Activated T-cell treated with anti-CD3 and anti-CD28 coated beads, Interleukin-2, amount 50 U/mL, for 24 hours (primary cell): Measurements from ENCODE around the gene SPRED2.
A peak's percentile ranks its signal among the peaks of the same experiment; 100 is the strongest.

Experiments used
- DNase-seq: peaks from one replicate; pipeline ENCODE4 v3.0.0-alpha.2; 2020
- H3K27ac Mint-ChIP-seq: 2 replicates; pipeline ENCODE4 v1.8.0; 2020; ENCODE audit warnings: mild to moderate bottlenecking, mixed read lengths
- H3K27me3 Mint-ChIP-seq: 2 replicates; pipeline ENCODE4 v1.8.0; 2020; ENCODE audit warnings: mixed read lengths
- H3K36me3 Mint-ChIP-seq: 2 replicates; pipeline ENCODE4 v1.8.0; 2020; ENCODE audit warnings: low read depth, mixed read lengths
- H3K4me1 Mint-ChIP-seq: 2 replicates; pipeline ENCODE4 v1.8.0; 2020; ENCODE audit warnings: low read depth, mixed read lengths
- H3K4me3 Mint-ChIP-seq: 2 replicates; pipeline ENCODE4 v1.8.0; 2020; ENCODE audit warnings: mild to moderate bottlenecking, moderate library complexity, mixed read lengths
- H3K9me3 Mint-ChIP-seq: 2 replicates; pipeline ENCODE4 v1.8.0; 2020; ENCODE audit warnings: mixed read lengths

SPRED2 gene

DNA sequence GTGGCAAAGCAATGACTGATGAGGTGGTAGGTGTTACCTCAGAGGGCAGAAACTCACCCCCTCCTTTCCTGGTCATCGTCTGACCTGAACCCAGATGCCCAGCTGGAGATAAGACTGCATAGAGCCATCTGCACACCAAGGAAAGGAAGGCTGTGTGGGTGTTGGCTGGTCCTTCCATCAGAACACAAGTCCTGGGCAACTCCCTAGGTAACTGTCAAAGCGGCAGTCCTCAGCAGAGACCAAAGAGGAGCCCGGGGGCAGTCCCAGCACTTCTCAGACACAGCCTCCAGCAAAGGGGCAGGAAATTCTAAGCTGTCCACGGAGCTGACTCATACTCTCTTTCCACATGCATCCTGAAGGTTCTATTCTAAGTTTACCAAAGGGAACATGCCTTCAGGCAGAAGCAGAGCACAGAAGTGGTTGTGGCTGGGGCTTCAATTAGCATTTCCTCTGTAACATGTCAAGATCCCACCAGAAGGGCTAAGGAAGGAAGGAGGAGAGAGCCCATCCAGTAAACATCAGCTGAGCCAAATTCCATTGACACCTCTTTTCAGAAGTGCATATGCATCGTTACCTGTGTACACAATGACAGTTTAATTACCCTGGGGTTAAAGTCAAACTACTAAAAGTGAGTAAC, 54.7 kb downstream of the SPRED2 start:
- no peaks in the 10 kb centered on the region for H3K9me3 Mint-ChIP-seq
- H3K4me1 Mint-ChIP-seq, result peaks cover 28% of the 10 kb centered on the region
- peaks cover 32% of the 10 kb centered on the region for H3K27me3 Mint-ChIP-seq
- no peak overlapping the region for H3K27ac Mint-ChIP-seq
- H3K4me3 Mint-ChIP-seq, result no peak overlapping the region
- DNase-seq, result no peak
- H3K36me3 Mint-ChIP-seq, result no peaks in the 10 kb centered on the region

GRCh38 chr2:65375723-65376122, 56.7 kb downstream of the SPRED2 start:
- peaks cover 14% of the 10 kb centered on the region for H3K4me1 Mint-ChIP-seq
- no peak overlapping the region for H3K27ac Mint-ChIP-seq
- H3K9me3 Mint-ChIP-seq, result no peaks in the 10 kb centered on the region
- H3K4me3 Mint-ChIP-seq, result no peak overlapping the region
- H3K27me3 Mint-ChIP-seq, result peaks cover 28% of the 10 kb centered on the region
- H3K36me3 Mint-ChIP-seq, result no peaks in the 10 kb centered on the region
- no peak for DNase-seq

- H3K27me3 Mint-ChIP-seq, result peaks cover 23% of the 10 kb centered on the region
- peaks cover 14% of the 10 kb centered on the region for H3K4me1 Mint-ChIP-seq
- H3K9me3 Mint-ChIP-seq, result no peaks in the 10 kb centered on the region
- no peak for DNase-seq
- H3K27ac Mint-ChIP-seq, result no peak overlapping the region
- no peak overlapping the region for H3K4me3 Mint-ChIP-seq
- H3K36me3 Mint-ChIP-seq, result no peaks in the 10 kb centered on the region
Measured at GRCh38 chr2:65374999-65375398, 57.4 kb downstream of the SPRED2 start.

DNA sequence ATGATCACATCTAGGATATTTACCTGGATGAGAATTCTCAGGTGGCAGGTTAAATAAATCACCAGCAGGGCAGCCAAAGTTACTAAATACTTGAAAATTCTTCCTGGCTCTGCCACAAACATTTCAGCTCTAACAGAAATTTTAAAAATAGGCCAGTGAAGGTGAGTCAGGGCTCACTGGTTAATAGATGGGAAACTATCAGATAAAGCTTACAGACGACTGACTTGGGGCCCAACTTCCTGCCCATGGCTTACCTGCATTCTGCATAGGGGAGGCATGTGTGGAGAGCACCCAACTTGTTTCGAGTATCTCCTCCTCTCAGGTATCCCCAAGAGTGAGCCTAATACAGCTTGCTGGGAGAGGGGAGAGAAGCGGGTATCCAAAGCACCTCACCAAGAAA, 57.8 kb downstream of the SPRED2 start:
- no peak overlapping the region for H3K27ac Mint-ChIP-seq
- H3K27me3 Mint-ChIP-seq, result peaks cover 20% of the 10 kb centered on the region
- H3K4me3 Mint-ChIP-seq, result no peak overlapping the region
- DNase-seq, result no peak
- H3K9me3 Mint-ChIP-seq, result no peaks in the 10 kb centered on the region
- H3K36me3 Mint-ChIP-seq, result no peaks in the 10 kb centered on the region
- H3K4me1 Mint-ChIP-seq, result peaks cover 14% of the 10 kb centered on the region

GRCh38 chr2:65373365-65373918, 59.0 kb downstream of the SPRED2 start:
- Mint-ChIP-seq H3K36me3 (no peaks in the 10 kb centered on the region), H3K27me3 (peaks cover 12% of the 10 kb centered on the region), H3K9me3 (no peaks in the 10 kb centered on the region), H3K4me3 (no peak overlapping the region), H3K4me1 (peaks cover 14% of the 10 kb centered on the region), H3K27ac (no peak overlapping the region)
- no peak for DNase-seq

- H3K9me3 Mint-ChIP-seq, result no peaks in the 10 kb centered on the region
- H3K27ac Mint-ChIP-seq, result no peak overlapping the region
- H3K4me1 Mint-ChIP-seq, result peaks cover 11% of the 10 kb centered on the region
- peaks cover 11% of the 10 kb centered on the region for H3K27me3 Mint-ChIP-seq
- H3K36me3 Mint-ChIP-seq, result no peaks in the 10 kb centered on the region
- H3K4me3 Mint-ChIP-seq, result no peak overlapping the region
- DNase-seq, result no peak
Measured at GRCh38 chr2:65372619-65373018, 59.8 kb downstream of the SPRED2 start.

GRCh38 chr2:65371074-65371434, 61.3 kb downstream of the SPRED2 start:
- no peaks in the 10 kb centered on the region for H3K36me3 Mint-ChIP-seq
- no peak overlapping the region for H3K4me3 Mint-ChIP-seq
- peaks cover 21% of the 10 kb centered on the region for H3K4me1 Mint-ChIP-seq
- no peaks in the 10 kb centered on the region for H3K9me3 Mint-ChIP-seq
- DNase-seq, result no peak
- H3K27ac Mint-ChIP-seq, result no peak overlapping the region
- H3K27me3 Mint-ChIP-seq, result peaks cover 3% of the 10 kb centered on the region

DNA sequence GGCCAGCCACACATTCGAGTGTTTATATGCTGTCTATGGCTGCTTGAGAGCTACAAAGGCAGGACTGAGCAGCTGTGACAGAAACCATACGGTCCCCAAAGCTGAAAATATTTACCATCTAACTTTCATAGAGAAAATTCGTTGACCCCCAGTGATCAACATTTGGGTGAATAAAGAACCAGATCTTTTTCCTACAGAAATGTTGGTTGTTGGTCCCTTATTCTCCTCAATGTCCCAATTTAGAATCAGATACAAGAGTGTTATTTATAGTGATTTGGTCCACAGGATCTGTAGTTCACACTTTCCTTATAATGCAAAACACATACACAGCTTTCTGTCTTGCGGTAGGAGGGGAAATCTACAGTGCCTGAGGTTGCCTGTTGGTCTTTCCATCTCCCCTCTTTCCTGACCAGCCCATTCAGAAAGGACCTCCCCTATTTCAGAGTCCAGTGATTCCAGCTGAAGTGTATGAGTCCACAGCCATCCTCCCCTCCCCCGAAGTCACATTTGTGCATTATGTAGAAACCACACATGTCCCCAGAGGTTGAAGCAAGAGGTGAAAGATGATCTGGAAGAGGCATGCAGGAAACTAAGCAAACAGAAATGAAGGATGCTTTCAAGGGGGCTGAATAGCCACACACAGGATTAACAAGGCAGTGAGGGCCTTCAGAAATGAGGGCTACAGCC, 61.9 kb downstream of the SPRED2 start:
- Mint-ChIP-seq H3K27ac (no peak overlapping the region), H3K27me3 (peaks cover 3% of the 10 kb centered on the region), H3K9me3 (no peaks in the 10 kb centered on the region), H3K36me3 (no peaks in the 10 kb centered on the region), H3K4me3 (no peak overlapping the region), H3K4me1 (peaks cover 25% of the 10 kb centered on the region)
- no peak for DNase-seq

- Mint-ChIP-seq H3K9me3 (no peaks in the 10 kb centered on the region), H3K27ac (no peak overlapping the region), H3K4me3 (no peak overlapping the region), H3K27me3 (no peaks in the 10 kb centered on the region), H3K36me3 (no peaks in the 10 kb centered on the region), H3K4me1 (peaks cover 25% of the 10 kb centered on the region)
- DNase-seq, result no peak
Measured at GRCh38 chr2:65369980-65370379, 62.4 kb downstream of the SPRED2 start.

- no peaks in the 10 kb centered on the region for H3K9me3 Mint-ChIP-seq
- no peaks in the 10 kb centered on the region for H3K36me3 Mint-ChIP-seq
- DNase-seq, result no peak
- H3K27me3 Mint-ChIP-seq, result no peaks in the 10 kb centered on the region
- H3K27ac Mint-ChIP-seq, result no peak overlapping the region
- no peak overlapping the region for H3K4me3 Mint-ChIP-seq
- H3K4me1 Mint-ChIP-seq, result peaks cover 21% of the 10 kb centered on the region
Measured at GRCh38 chr2:65369574-65369973, 62.8 kb downstream of the SPRED2 start.

- H3K27me3 Mint-ChIP-seq, result peaks cover 2% of the 10 kb centered on the region
- no peaks in the 10 kb centered on the region for H3K36me3 Mint-ChIP-seq
- no peak for DNase-seq
- H3K9me3 Mint-ChIP-seq, result no peaks in the 10 kb centered on the region
- no peak overlapping the region for H3K4me3 Mint-ChIP-seq
- peaks cover 19% of the 10 kb centered on the region for H3K4me1 Mint-ChIP-seq
- H3K27ac Mint-ChIP-seq, result no peak overlapping the region
Measured at GRCh38 chr2:65368468-65368867, 63.9 kb downstream of the SPRED2 start.

DNA sequence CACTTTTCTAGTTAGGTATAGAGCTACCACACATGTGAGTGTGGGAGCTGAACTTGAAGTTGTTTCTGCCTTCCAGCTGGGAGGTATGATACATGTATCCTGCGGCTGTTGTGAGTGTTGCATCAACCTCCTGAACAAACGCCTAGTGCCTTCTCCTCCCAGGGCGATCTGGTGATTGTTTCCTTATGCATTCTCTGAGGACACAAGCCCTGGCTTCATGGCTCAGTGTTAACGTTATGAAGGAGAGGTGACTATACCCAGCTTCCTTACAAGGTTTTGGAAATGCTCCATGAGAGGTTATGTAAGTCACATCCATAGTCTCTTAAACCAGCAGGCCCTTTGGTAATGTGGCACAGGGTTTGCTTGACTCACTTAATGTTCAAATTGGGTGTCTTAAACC, 64.9 kb downstream of the SPRED2 start:
- no peaks in the 10 kb centered on the region for H3K36me3 Mint-ChIP-seq
- H3K27me3 Mint-ChIP-seq, result peaks cover 2% of the 10 kb centered on the region
- no peak overlapping the region for H3K4me3 Mint-ChIP-seq
- no peak for DNase-seq
- peaks cover 19% of the 10 kb centered on the region for H3K4me1 Mint-ChIP-seq
- no peaks in the 10 kb centered on the region for H3K9me3 Mint-ChIP-seq
- no peak overlapping the region for H3K27ac Mint-ChIP-seq

- no peak for DNase-seq
- Mint-ChIP-seq H3K4me1 (peaks cover 23% of the 10 kb centered on the region), H3K9me3 (no peaks in the 10 kb centered on the region), H3K36me3 (no peaks in the 10 kb centered on the region), H3K27me3 (peaks cover 3% of the 10 kb centered on the region), H3K4me3 (no peak overlapping the region), H3K27ac (peak overlapping the region; percentile 40)
Measured at GRCh38 chr2:65366595-65367125, 65.7 kb downstream of the SPRED2 start.

DNA sequence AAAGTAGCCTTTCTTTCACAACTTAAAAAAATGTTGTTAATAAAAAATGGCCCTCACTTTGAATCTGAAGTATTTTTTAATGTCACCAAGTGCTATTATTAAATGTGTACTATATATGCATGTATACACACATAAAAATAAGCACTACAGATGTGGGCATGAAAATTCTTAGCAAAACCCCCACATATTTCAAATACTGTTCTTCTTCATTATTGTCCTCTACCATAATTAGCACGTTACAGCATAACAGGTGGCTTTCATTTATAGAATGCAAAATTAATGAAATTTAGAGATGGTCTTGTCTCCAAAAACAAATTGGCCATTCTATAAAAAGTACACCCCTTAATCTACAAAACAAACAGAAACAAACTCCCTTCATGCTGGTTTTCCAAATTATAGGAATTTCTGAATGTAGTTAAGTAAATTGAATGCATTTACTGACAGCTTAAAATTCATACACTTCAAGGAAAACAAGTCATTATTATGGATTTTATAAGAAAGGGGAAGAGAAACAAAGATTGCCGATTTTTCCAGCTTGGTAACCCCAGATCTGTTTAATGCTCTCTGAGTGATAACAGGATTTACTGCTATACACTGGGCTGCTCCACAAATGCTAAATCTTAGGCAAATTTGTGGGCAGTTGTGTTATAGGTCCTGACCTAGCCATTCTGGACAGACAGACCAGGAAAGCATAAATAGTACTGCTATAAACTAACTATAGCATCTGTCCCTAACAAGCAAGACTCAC, 67.2 kb downstream of the SPRED2 start:
- DNase-seq, result no peak
- H3K36me3 Mint-ChIP-seq, result no peaks in the 10 kb centered on the region
- H3K9me3 Mint-ChIP-seq, result no peaks in the 10 kb centered on the region
- no peak overlapping the region for H3K4me3 Mint-ChIP-seq
- H3K27ac Mint-ChIP-seq, result no peak overlapping the region
- peaks cover 30% of the 10 kb centered on the region for H3K4me1 Mint-ChIP-seq
- H3K27me3 Mint-ChIP-seq, result peaks cover 8% of the 10 kb centered on the region
